T-helper 17 cell (primary cell): Measurements from ENCODE around the gene SRRM4. TPM values are rescaled to one million over a fixed set of nuclear protein-coding genes. Genes with fewer than 3 reads are reported as not detected.
"Not testable (repeated sequence)": the region's sequence is repeated elsewhere in the genome, so short reads cannot be mapped to it uniquely, and the experiment has no call there.

Source experiments
- ATAC-seq: fragments of 150-1000 bp; cut with Tn5 transposase; 2 replicates; pipeline ENCODE4 v1.10.0; 2021; ENCODE audit warnings: mild to moderate bottlenecking, moderate library complexity
- DNase-seq, 3 donors: peaks; one replicate each; pipeline versions ENCODE4 v3.0.0 to v3.0.0-alpha.2; 2020 to 2021
- H3K9me3 ChIP-seq: one replicate; pipeline ENCODE4 v1.7.0; 2013; ENCODE audit warnings: low read length, mild to moderate bottlenecking; ENCODE audit not compliant: control insufficient read depth, poor library complexity, severe bottlenecking
- H3K27ac Mint-ChIP-seq: one replicate; pipeline ENCODE4 v1.8.0; 2022; ENCODE audit warnings: mild to moderate bottlenecking, moderate library complexity, mixed read lengths
- H3K27me3 Mint-ChIP-seq: one replicate; pipeline ENCODE4 v1.8.0; 2022; ENCODE audit warnings: mixed read lengths
- H3K36me3 Mint-ChIP-seq: one replicate; pipeline ENCODE4 v1.8.0; 2022; ENCODE audit warnings: low read depth, mixed read lengths
- H3K4me1 Mint-ChIP-seq: one replicate; pipeline ENCODE4 v1.8.0; 2022; ENCODE audit warnings: mild to moderate bottlenecking, mixed read lengths
- H3K4me3 Mint-ChIP-seq: one replicate; pipeline ENCODE4 v1.8.0; 2022; ENCODE audit warnings: mild to moderate bottlenecking, moderate library complexity, mixed read lengths
- total RNA-seq, 4 donors: library from RNA in 2 of 4; stranded (reverse) in 2 of 4; gene quantifications; one replicate each; pipeline ENCODE4 v1.2.3 and lab custom pipeline; 2022 to 2026

SRRM4 gene
- total RNA-seq, 2 donors from 2014 or later: not detected

GRCh38 chr12:119089380-119090013 lies 108.2 kb downstream of the SRRM4 start:
- DNase-seq (no peak), ATAC-seq (no peak)
- H3K36me3 Mint-ChIP-seq: no peaks in the 10 kb centered on the region
- H3K4me3 Mint-ChIP-seq: no peak overlapping the region
- peaks cover 2% of the 10 kb centered on the region for H3K9me3 ChIP-seq
- no peaks in the 10 kb centered on the region for H3K4me1 Mint-ChIP-seq
- no peak overlapping the region for H3K27ac Mint-ChIP-seq
- H3K27me3 Mint-ChIP-seq: no peaks in the 10 kb centered on the region

GRCh38 chr12:119090276-119090675 lies 108.9 kb downstream of the SRRM4 start:
- no peak overlapping the region for H3K27ac Mint-ChIP-seq
- H3K36me3 Mint-ChIP-seq: no peaks in the 10 kb centered on the region
- no peak for ATAC-seq
- no peak for DNase-seq
- H3K9me3 ChIP-seq: peaks cover 2% of the 10 kb centered on the region
- no peaks in the 10 kb centered on the region for H3K4me1 Mint-ChIP-seq
- H3K4me3 Mint-ChIP-seq: no peak overlapping the region
- no peaks in the 10 kb centered on the region for H3K27me3 Mint-ChIP-seq

- ATAC-seq: no peak
- no peaks in the 10 kb centered on the region for H3K4me1 Mint-ChIP-seq
- H3K27me3 Mint-ChIP-seq: no peaks in the 10 kb centered on the region
- no peak overlapping the region for H3K4me3 Mint-ChIP-seq
- H3K9me3 ChIP-seq: peaks cover 2% of the 10 kb centered on the region
- no peak for DNase-seq
- H3K36me3 Mint-ChIP-seq: no peaks in the 10 kb centered on the region
- H3K27ac Mint-ChIP-seq: no peak overlapping the region
Observed at GRCh38 chr12:119090865-119091264, 109.5 kb downstream of the SRRM4 start.

- Mint-ChIP-seq H3K4me1 (no peaks in the 10 kb centered on the region), H3K27me3 (no peaks in the 10 kb centered on the region), H3K4me3 (no peak overlapping the region), H3K27ac (no peak overlapping the region), H3K36me3 (no peaks in the 10 kb centered on the region)
- DNase-seq (no peak), ATAC-seq (no peak)
- peaks cover 2% of the 10 kb centered on the region for H3K9me3 ChIP-seq
Observed at GRCh38 chr12:119096429-119097202, 115.3 kb downstream of the SRRM4 start.

- H3K36me3 Mint-ChIP-seq: no peaks in the 10 kb centered on the region
Observed at GRCh38 chr12:119100933-119101332, 119.6 kb downstream of the SRRM4 start.

GRCh38 chr12:119102274-119102673 lies 120.9 kb downstream of the SRRM4 start:
- no peaks in the 10 kb centered on the region for H3K27me3 Mint-ChIP-seq
- H3K36me3 Mint-ChIP-seq: no peaks in the 10 kb centered on the region
- no peak overlapping the region for H3K4me3 Mint-ChIP-seq
- no peak overlapping the region for H3K27ac Mint-ChIP-seq
- DNase-seq: no peak
- ATAC-seq: no peak
- H3K9me3 ChIP-seq: no peaks in the 10 kb centered on the region
- H3K4me1 Mint-ChIP-seq: no peaks in the 10 kb centered on the region

More at GRCh38 chr12:119100933-119101332, 119.6 kb downstream of the SRRM4 start:
- no peaks in the 10 kb centered on the region for H3K9me3 ChIP-seq
- H3K27ac Mint-ChIP-seq: no peak overlapping the region
- no peak for DNase-seq
- no peak for ATAC-seq
- no peak overlapping the region for H3K4me3 Mint-ChIP-seq
- H3K27me3 Mint-ChIP-seq: no peaks in the 10 kb centered on the region
- H3K4me1 Mint-ChIP-seq: no peaks in the 10 kb centered on the region

GRCh38 chr12:119102714-119103113 lies 121.4 kb downstream of the SRRM4 start:
- Mint-ChIP-seq H3K27me3 (no peaks in the 10 kb centered on the region), H3K36me3 (no peaks in the 10 kb centered on the region), H3K27ac (no peak overlapping the region), H3K4me3 (no peak overlapping the region), H3K4me1 (no peaks in the 10 kb centered on the region)
- ATAC-seq (no peak), DNase-seq (no peak)
- H3K9me3 ChIP-seq: no peaks in the 10 kb centered on the region

GRCh38 chr12:119104969-119105368 lies 123.6 kb downstream of the SRRM4 start:
- not testable (repeated sequence) for DNase-seq, H3K27me3 Mint-ChIP-seq, H3K27ac Mint-ChIP-seq, ATAC-seq, H3K4me1 Mint-ChIP-seq, H3K9me3 ChIP-seq, H3K4me3 Mint-ChIP-seq, H3K36me3 Mint-ChIP-seq

GRCh38 chr12:119113496-119113986 lies 132.2 kb downstream of the SRRM4 start:
- no peaks in the 10 kb centered on the region for H3K36me3 Mint-ChIP-seq
- ATAC-seq: no peak

GRCh38 chr12:119114294-119114693 lies 133.0 kb downstream of the SRRM4 start:
- Mint-ChIP-seq H3K27me3 (peaks cover 6% of the 10 kb centered on the region), H3K27ac (no peak overlapping the region), H3K4me1 (no peaks in the 10 kb centered on the region), H3K36me3 (no peaks in the 10 kb centered on the region), H3K4me3 (no peak overlapping the region)
- ATAC-seq (no peak), DNase-seq (no peak)
- H3K9me3 ChIP-seq: no peaks in the 10 kb centered on the region

More at GRCh38 chr12:119113496-119113986, 132.2 kb downstream of the SRRM4 start:
- Mint-ChIP-seq H3K4me3 (no peak overlapping the region), H3K27me3 (peaks cover 6% of the 10 kb centered on the region), H3K27ac (no peak overlapping the region), H3K4me1 (no peaks in the 10 kb centered on the region)
- no peak for DNase-seq
- no peaks in the 10 kb centered on the region for H3K9me3 ChIP-seq

- Mint-ChIP-seq H3K27ac (no peak overlapping the region), H3K4me1 (no peaks in the 10 kb centered on the region), H3K4me3 (no peak overlapping the region), H3K27me3 (peaks cover 10% of the 10 kb centered on the region), H3K36me3 (no peaks in the 10 kb centered on the region)
- ATAC-seq (no peak), DNase-seq (no peak)
- H3K9me3 ChIP-seq: no peaks in the 10 kb centered on the region
Observed at GRCh38 chr12:119115296-119115905, 134.1 kb downstream of the SRRM4 start.

GRCh38 chr12:119117936-119118335 lies 136.6 kb downstream of the SRRM4 start:
- ATAC-seq (no peak), DNase-seq (no peak)
- H3K27ac Mint-ChIP-seq: no peak overlapping the region
- no peaks in the 10 kb centered on the region for H3K4me1 Mint-ChIP-seq
- H3K4me3 Mint-ChIP-seq: no peak overlapping the region
- H3K9me3 ChIP-seq: no peaks in the 10 kb centered on the region
- no peaks in the 10 kb centered on the region for H3K36me3 Mint-ChIP-seq
- H3K27me3 Mint-ChIP-seq: peaks cover 15% of the 10 kb centered on the region

GRCh38 chr12:119118625-119119024 lies 137.3 kb downstream of the SRRM4 start:
- no peak for ATAC-seq
- Mint-ChIP-seq H3K4me1 (no peaks in the 10 kb centered on the region), H3K27ac (no peak overlapping the region), H3K27me3 (peaks cover 21% of the 10 kb centered on the region), H3K36me3 (no peaks in the 10 kb centered on the region), H3K4me3 (no peak overlapping the region)
- DNase-seq: no peak
- no peaks in the 10 kb centered on the region for H3K9me3 ChIP-seq
